Choroid plexus epithelial cell (primary cell): ENCODE measurements around the gene NFYC.

ENCODE experiments used
- DNase-seq: peaks from one replicate; pipeline ENCODE4 v3.0.0-alpha.2; 2010; ENCODE audit warnings: low read depth
- H3K4me3 ChIP-seq: 2 replicates; pipeline ENCODE4 v1.5.1; 2011; ENCODE audit warnings: low read depth, mild to moderate bottlenecking, control low read depth, low read length, moderate library complexity
- CTCF ChIP-seq: conservative IDR thresholded peaks from 2 replicates; pipeline ENCODE4 v1.5.1; 2011; ENCODE audit warnings: low read depth, mild to moderate bottlenecking, control low read depth, inconsistent platforms, low read length, moderate library complexity

Gene NFYC

DNA sequence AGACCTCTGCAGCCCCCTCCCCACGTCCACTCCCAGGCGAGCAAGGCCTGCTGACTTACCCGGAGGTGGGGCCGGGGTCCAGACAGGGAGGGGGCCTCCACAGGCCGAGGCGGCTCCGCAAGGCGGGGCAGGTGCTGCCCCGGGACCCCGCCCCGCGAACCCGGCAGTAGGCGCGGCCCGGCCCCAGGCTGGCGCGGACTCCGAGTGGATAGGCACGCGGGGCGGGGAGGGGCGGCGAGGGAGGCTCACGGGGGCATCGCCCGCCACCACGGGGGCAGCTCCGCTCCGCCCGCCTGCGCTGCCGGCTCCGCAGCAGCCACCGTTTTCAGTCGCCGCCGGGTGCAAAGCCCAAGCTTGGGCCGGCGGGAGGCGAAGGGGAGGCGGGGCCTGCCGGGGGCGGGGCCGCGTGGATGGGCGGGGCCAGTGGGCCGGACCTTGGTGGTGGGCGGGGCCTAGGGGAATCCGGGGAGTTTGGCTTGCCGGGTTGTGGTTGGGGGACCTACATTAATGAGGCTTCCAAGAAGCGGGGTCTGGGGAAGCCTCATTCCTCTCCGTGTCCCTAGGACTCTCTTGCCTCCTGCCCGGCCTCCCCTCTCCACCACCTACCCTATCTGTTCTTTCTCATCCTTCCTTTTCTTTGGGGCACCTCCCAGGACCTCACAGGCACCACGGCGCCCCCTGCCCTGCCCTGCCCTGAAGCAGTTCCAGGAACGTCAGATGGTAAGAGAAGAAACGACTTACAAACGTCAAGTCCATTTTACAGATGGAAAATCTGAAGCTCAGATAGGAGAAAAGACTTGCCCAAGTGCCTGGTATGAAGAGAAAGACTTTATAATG is 26.0 kb upstream of the NFYC start, which contains the start of gene RIMS3:
Gene RIMS3 (minus strand): TSS at position 348 of the 837 bp plus-strand sequence. CDS start 23,757 bp downstream, outside the sequence.
- no peak for TF ChIP-seq CTCF
- DNase-seq: peak; percentile 42

DNA sequence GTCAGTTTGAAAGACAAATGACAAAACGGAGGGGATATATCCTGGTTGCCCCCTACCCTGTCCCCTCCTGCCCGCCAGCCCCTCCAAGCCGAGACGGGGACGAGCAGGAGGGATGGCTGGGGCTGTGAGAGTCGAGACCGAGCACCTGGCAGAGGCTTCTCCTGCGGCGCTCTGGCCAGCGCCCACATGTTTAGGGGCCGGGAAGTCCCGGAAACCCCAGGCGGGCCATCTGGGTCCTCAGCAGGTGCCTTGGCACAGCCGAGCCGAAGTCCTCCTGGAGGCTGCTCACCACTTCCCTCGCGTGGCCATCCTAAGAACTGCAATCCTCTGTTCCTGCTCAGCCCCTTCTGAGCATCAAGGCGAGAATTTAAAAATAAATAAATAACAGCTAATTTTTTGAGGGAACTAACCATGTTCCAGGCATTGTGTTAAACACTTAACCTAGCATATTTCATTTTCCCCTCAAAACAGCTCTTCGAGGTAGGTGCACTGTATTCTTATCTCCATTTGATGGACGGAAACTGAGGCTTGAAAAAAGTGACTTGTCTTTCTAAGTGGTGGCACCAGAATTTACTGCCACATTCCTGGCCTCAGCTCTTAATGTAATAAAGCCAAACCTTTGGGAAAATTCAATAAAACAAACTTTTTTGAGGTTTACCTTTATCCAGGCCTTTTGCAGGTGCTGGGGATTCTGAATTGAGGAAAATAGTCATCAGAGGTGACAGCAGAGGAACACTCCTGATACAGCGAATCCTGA is 22.6 kb upstream of the NFYC start:
- no peak overlapping the region for H3K4me3 ChIP-seq
- peak; percentile 84 for DNase-seq
- TF ChIP-seq CTCF: peak; percentile 94

More for the DNA sequence above, 26.0 kb upstream of the NFYC start, which contains the start of gene RIMS3:
- H3K4me3 ChIP-seq: peak within 1 kb of the TSS; percentile 48

GRCh38 chr1:40673452-40673851 is 18.1 kb upstream of the NFYC start:
- DNase-seq: no peak
- H3K4me3 ChIP-seq: no peak overlapping the region
- TF ChIP-seq CTCF: no peak

DNA sequence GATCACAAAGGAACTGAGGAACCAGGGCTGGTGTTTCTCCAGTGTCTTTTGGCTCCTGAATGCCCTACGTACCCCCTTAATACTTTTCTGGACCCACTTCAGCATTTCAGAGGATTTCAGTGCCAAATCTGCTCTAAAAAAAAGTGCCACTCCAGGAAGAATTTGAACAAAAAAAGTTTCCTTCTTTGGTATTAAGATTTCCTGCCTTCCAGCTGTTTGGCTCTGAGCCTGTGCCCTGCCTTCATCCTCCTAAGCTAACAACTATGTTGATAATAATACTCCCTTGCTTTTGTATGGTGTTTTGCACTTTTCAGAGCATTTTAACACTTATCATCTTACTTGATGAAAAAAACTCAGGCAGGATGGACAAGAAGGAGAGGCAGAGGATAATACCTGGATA is 15.0 kb upstream of the NFYC start:
- no peak for TF ChIP-seq CTCF
- no peak overlapping the region for H3K4me3 ChIP-seq
- no peak for DNase-seq

- no peak overlapping the region for H3K4me3 ChIP-seq
- no peak for TF ChIP-seq CTCF
These were observed 12.1 kb upstream of the NFYC start for GRCh38 chr1:40679165-40679953.

DNA sequence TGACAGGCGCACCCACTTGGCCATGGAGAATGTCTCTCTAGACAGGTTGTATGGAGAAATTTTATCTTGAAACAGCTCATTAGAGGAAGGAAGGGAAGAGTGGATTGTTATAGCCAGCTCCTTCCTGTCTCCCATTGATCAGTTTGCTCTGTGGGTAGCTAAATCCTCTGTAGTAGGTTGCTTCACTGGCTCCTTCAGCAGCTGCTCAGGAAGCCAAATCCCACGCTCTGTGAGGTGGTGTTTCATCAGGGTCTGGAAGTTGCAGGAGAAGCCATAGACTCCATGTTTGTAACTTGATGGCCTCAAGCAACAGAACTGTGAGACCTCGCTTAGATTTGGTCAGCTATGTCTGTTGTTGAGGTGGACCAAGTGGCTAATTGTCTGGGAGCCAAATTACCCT is 6.8 kb upstream of the NFYC start:
- no peak for DNase-seq
- TF ChIP-seq CTCF: no peak
- H3K4me3 ChIP-seq: no peak overlapping the region

More at GRCh38 chr1:40679165-40679953, 12.1 kb upstream of the NFYC start:
- no peak for DNase-seq
